Measurements from ENCODE around the gene C16orf96. TPM values are rescaled to one million over a fixed set of nuclear protein-coding genes. Genes with fewer than 3 reads are reported as not detected.
A peak's percentile ranks its signal among the peaks of the same experiment; 100 is the strongest.

C16orf96 gene
- total and polyA plus RNA-seq, 7 donors: 0.04 to 0.32 (median 0.06) TPM; not detected in 3

DNA sequence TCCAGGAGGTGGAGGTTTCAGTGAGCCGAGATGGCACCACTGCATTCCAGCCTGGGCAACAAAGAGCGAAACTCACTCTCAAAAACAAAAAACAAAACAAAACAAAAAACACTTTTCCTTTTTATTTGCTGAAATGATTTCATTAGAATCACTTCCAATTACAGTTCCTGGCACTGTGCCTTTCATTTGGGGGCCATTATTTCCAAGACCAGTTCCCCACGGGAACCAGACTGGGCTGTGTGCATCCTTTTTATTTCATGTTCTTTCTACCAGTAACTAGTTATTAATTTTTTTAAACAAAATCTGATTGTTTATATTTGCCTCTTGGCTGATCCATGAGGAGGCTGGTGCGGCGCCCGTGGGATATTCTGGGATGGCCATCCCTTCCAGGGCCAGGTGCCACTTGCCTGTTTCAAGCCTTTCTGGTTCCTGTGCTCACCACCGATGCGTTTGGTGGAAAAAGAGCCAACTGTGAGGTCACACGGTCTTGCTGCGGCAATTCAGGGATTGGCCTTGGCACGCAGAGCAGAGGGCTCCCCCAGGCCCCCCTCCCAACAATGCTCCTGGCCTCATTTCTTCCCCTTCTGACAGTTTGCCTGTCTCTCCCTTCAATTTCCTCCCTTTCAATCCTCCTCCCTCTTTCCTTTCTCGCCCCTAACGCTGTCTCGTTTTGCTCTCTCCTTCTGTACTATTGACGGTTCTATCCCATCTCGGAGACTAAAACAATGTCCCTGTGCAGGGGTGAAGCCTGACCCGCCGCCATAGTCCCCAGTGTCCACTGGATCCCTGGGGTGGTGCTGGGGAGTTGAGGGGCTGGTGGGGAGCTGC is 45.1 kb downstream of the C16orf96 start:
- peaks cover 5% of the 10 kb centered on the region for H3K4me1 ChIP-seq

DNA sequence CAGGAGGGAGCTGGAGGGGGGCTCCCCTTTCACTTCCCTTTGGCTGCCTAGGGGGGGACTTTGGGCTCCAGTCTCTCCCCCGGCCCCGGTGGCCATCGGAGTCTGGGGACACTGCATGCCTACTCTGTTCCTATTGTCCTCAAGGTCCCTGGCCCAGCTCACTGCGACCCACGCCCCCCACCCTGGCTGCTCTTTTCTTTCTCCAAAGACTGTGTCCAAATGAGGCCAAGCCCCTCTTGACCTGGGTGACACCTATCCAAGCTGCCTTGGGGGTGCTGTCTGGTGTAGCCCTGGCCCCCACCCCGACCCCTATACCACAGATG is 45.7 kb downstream of the C16orf96 start:
- H3K27me3 ChIP-seq (ENCODE audit: insufficient read depth in 3 of 3, low read length in 2 of 3): peaks cover 0 to 28% (median 8%) of the 10 kb centered on the region in 3 donors
- peaks cover 0 to 1% of the 10 kb centered on the region in 2 donors for H3K36me3 ChIP-seq (ENCODE audit: insufficient read depth in 1 of 2, low read depth in 1 of 2)
- intact Hi-C loops (cut with DNase I): no loop called here
- DNase-seq: no peak
- peaks cover 5% of the 10 kb centered on the region for H3K4me1 ChIP-seq
- peak in 1 of 4 donors; percentile 2 for ATAC-seq
- no peaks in the 10 kb centered on the region for H3K9me3 ChIP-seq
- TF ChIP-seq, protein P1, sequence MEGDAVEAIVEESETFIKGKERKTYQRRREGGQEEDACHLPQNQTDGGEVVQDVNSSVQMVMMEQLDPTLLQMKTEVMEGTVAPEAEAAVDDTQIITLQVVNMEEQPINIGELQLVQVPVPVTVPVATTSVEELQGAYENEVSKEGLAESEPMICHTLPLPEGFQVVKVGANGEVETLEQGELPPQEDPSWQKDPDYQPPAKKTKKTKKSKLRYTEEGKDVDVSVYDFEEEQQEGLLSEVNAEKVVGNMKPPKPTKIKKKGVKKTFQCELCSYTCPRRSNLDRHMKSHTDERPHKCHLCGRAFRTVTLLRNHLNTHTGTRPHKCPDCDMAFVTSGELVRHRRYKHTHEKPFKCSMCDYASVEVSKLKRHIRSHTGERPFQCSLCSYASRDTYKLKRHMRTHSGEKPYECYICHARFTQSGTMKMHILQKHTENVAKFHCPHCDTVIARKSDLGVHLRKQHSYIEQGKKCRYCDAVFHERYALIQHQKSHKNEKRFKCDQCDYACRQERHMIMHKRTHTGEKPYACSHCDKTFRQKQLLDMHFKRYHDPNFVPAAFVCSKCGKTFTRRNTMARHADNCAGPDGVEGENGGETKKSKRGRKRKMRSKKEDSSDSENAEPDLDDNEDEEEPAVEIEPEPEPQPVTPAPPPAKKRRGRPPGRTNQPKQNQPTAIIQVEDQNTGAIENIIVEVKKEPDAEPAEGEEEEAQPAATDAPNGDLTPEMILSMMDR (IDR thresholded peaks at IDR 0.05): no peak
- H3K27ac ChIP-seq: no peak overlapping the region
- H3K4me3 ChIP-seq: no peak overlapping the region
- WGBS, 3 donors: 50 to 59% (median 53%) methylated on average over 6 of the region's 6 CpGs

More for the DNA sequence above, 45.1 kb downstream of the C16orf96 start:
- DNase-seq: peak in 1 of 2 donors; percentile 72
- 15 to 18% (median 15%) methylated on average over 18 of the region's 18 CpGs for WGBS, 3 donors
- H3K9me3 ChIP-seq: no peaks in the 10 kb centered on the region
- no peaks in the 10 kb centered on the region for H3K36me3 ChIP-seq (ENCODE audit: insufficient read depth in 1 of 2, low read depth in 1 of 2)
- ATAC-seq: peak in 3 of 4 donors; percentile 10 to 18 (median 13)
- H3K27me3 ChIP-seq (ENCODE audit: insufficient read depth in 3 of 3, low read length in 2 of 3): peaks cover 0 to 31% (median 8%) of the 10 kb centered on the region in 3 donors
- H3K27ac ChIP-seq: no peak overlapping the region
- no peak overlapping the region for H3K4me3 ChIP-seq
- intact Hi-C loops (cut with DNase I): no loop called here
- TF ChIP-seq, protein P1 (IDR thresholded peaks at IDR 0.05): no peak

GRCh38 chr16:4602331-4602730 is 46.2 kb downstream of the C16orf96 start:
- Histone ChIP-seq H3K4me3 (no peak overlapping the region), H3K27me3 (ENCODE audit: insufficient read depth in 3 of 3, low read length in 2 of 3) (peaks cover 0 to 27% (median 8%) of the 10 kb centered on the region in 3 donors), H3K9me3 (no peaks in the 10 kb centered on the region), H3K36me3 (ENCODE audit: insufficient read depth in 1 of 2, low read depth in 1 of 2) (peaks cover 0 to 6% of the 10 kb centered on the region in 2 donors), H3K4me1 (peaks cover 5% of the 10 kb centered on the region), H3K27ac (no peak overlapping the region)
- TF ChIP-seq, protein P1 (IDR thresholded peaks at IDR 0.05): no peak
- intact Hi-C loops (cut with DNase I): no loop called here
- ATAC-seq (peak in 2 of 4 donors; percentile 8 to 26), DNase-seq (no peak)
- WGBS, 3 donors: 50 to 76% (median 54%) methylated on average over 5 to 8 of the region's 8 CpGs

DNA sequence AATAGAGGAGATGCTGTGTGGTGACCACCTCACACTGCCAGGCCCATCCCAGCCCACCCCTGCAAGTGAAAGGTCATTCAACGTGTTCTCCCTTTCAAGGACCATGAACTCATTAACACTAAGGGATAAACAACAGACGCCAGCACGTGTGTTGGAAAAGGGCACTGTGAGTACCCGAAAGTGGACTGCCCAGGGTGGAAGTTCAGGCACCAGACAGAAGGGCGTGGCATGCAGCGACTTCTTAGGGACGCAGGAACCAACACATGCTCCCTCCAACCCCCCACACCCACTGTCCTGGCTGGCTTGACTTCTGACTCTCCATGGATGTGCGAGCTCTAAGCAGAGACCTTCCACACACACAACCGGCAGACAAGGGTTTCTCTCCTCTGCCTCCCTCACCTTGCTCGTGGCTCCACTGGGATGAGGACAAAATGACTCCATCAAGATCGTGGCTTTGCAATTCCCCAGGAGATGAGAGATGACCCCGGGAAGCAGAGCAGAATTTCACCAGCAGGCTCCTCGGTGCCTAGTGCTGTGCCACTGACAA is 47.6 kb downstream of the C16orf96 start:
- ATAC-seq (peak in 1 of 4 donors; percentile 16), DNase-seq (no peak)
- H3K27ac ChIP-seq: no peak overlapping the region
- H3K9me3 ChIP-seq: no peaks in the 10 kb centered on the region
- H3K27me3 ChIP-seq (ENCODE audit: insufficient read depth in 3 of 3, low read length in 2 of 3): peaks cover 0 to 24% (median 6%) of the 10 kb centered on the region in 3 donors
- intact Hi-C loops (cut with DNase I): no loop called here
- TF ChIP-seq, protein P1 (IDR thresholded peaks at IDR 0.05): no peak
- H3K4me1 ChIP-seq: peaks cover 5% of the 10 kb centered on the region
- WGBS, 3 donors: 49 to 66% (median 57%) methylated on average over 12 to 13 of the region's 13 CpGs
- H3K4me3 ChIP-seq: no peak overlapping the region
- peaks cover 0 to 18% of the 10 kb centered on the region in 2 donors for H3K36me3 ChIP-seq (ENCODE audit: insufficient read depth in 1 of 2, low read depth in 1 of 2)

Measured in psoas muscle (tissue), 8 donors.